ENCODE measurements around the gene CCNI2. TPM values are rescaled to one million over a fixed set of nuclear protein-coding genes. Genes with fewer than 3 reads are reported as not detected.

CCNI2 gene
- total and polyA plus RNA-seq, 3 donors from 2014 or later: 1.1 to 4.5 (median 2.7) TPM

GRCh38 chr5:132764051-132764450, 16.8 kb downstream of the CCNI2 start:
- Histone ChIP-seq H3K9me3 (no peaks in the 10 kb centered on the region), H3K27ac (no peak overlapping the region), H3K4me1 (peaks cover 12% of the 10 kb centered on the region), H3K27me3 (no peaks in the 10 kb centered on the region), H3K4me3 (no peak overlapping the region), H3K36me3 (ENCODE audit: low read depth, missing control alignments) (no peaks in the 10 kb centered on the region)
- peak; percentile 4 for DNase-seq
- TF ChIP-seq POLR2A (IDR thresholded peaks at IDR 0.05) (no peak), CTCF (IDR thresholded peaks at IDR 0.05) (no peak)
- 97 to 100% methylated on average over 6 to 10 of the region's 10 CpGs for WGBS, 2 donors
- intact Hi-C loops (cut with DNase I; ENCODE audit: low total_unique reads): no loop called here

GRCh38 chr5:132764671-132765238, 17.5 kb downstream of the CCNI2 start:
- intact Hi-C loops (cut with DNase I; ENCODE audit: low total_unique reads): no loop called here
- no peaks in the 10 kb centered on the region for H3K9me3 ChIP-seq
- DNase-seq: no peak
- H3K36me3 ChIP-seq (ENCODE audit: low read depth, missing control alignments): no peaks in the 10 kb centered on the region
- peaks cover 12% of the 10 kb centered on the region for H3K4me1 ChIP-seq
- TF ChIP-seq CTCF (IDR thresholded peaks at IDR 0.05) (no peak), POLR2A (IDR thresholded peaks at IDR 0.05) (no peak)
- no peak overlapping the region for H3K4me3 ChIP-seq
- WGBS, 2 donors: 88 to 91% methylated on average over 7 of the region's 7 CpGs
- no peak overlapping the region for H3K27ac ChIP-seq
- no peaks in the 10 kb centered on the region for H3K27me3 ChIP-seq

- DNase-seq: no peak
- no peaks in the 10 kb centered on the region for H3K27me3 ChIP-seq
- H3K4me1 ChIP-seq: peaks cover 12% of the 10 kb centered on the region
- H3K27ac ChIP-seq: no peak overlapping the region
- H3K36me3 ChIP-seq (ENCODE audit: low read depth, missing control alignments): no peaks in the 10 kb centered on the region
- H3K4me3 ChIP-seq: no peak overlapping the region
- WGBS, 2 donors: 89 to 90% methylated on average over 11 to 12 of the region's 12 CpGs
- intact Hi-C loops (cut with DNase I; ENCODE audit: low total_unique reads): no loop called here
- H3K9me3 ChIP-seq: no peaks in the 10 kb centered on the region
- TF ChIP-seq POLR2A (IDR thresholded peaks at IDR 0.05) (no peak), CTCF (IDR thresholded peaks at IDR 0.05) (no peak)
These were observed 18.2 kb downstream of the CCNI2 start for GRCh38 chr5:132765311-132766019.

GRCh38 chr5:132766020-132766805, 19.0 kb downstream of the CCNI2 start:
- Histone ChIP-seq H3K9me3 (no peaks in the 10 kb centered on the region), H3K4me1 (peaks cover 15% of the 10 kb centered on the region), H3K27me3 (no peaks in the 10 kb centered on the region), H3K4me3 (no peak overlapping the region), H3K36me3 (ENCODE audit: low read depth, missing control alignments) (no peaks in the 10 kb centered on the region), H3K27ac (no peak overlapping the region)
- intact Hi-C loops (cut with DNase I; ENCODE audit: low total_unique reads): no loop called here
- WGBS, 2 donors: 91 to 94% methylated on average over 10 to 14 of the region's 14 CpGs
- DNase-seq: no peak
- TF ChIP-seq CTCF (IDR thresholded peaks at IDR 0.05) (no peak), POLR2A (IDR thresholded peaks at IDR 0.05) (no peak)

All from testis (tissue), 3 donors.